Measurements from ENCODE around the gene PEX5L.

Gene PEX5L

GRCh38 chr3:179955286-179955685 lies 81.5 kb downstream of the PEX5L start:
- no peak for DNase-seq

GRCh38 chr3:179953993-179954870 lies 82.5 kb downstream of the PEX5L start:
- no peak for DNase-seq

GRCh38 chr3:179950840-179951239 lies 85.9 kb downstream of the PEX5L start:
- DNase-seq: no peak

DNA sequence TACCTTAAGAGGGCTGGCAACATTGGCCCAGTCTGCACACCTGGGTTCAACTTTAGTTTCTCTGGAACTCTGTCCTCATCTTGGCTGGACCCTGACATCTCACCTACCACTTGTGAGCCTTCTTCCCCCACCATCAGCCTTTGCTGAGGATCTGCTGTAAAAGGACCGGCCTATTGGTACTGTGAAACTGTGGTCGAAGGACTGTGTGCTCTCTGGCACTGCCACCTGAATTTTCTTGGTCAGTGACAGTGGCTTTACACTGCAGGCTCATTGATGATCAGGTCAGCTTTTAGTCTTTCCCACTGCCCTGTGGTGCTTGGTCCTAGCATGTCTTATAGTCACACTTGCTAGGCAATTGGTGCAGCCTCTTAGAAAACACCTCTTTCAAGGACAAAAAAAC lies 86.9 kb downstream of the PEX5L start:
- DNase-seq: no peak

- DNase-seq: no peak
Observed at GRCh38 chr3:179949412-179949811, 87.3 kb downstream of the PEX5L start.

DNA sequence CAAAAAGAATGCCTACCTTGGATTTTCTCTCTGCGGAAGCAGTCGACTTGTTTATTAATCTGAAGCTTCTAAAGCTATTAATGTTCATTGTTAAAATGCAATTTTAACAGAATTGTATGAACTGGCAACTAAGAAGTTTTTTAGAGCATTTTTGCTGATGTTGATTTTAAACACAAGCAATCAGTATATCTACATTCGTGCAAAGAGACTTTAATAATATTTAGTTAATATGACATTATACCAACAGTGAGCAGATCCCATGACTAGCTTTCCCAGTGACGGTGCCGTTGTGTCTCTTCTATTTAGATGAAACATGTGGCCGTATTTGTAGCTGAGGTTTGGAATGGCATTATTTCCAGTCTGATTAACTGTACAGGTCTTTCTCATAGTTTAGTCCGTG lies 88.0 kb downstream of the PEX5L start:
- no peak for DNase-seq

GRCh38 chr3:179945569-179945968 lies 91.2 kb downstream of the PEX5L start:
- DNase-seq: no peak

DNA sequence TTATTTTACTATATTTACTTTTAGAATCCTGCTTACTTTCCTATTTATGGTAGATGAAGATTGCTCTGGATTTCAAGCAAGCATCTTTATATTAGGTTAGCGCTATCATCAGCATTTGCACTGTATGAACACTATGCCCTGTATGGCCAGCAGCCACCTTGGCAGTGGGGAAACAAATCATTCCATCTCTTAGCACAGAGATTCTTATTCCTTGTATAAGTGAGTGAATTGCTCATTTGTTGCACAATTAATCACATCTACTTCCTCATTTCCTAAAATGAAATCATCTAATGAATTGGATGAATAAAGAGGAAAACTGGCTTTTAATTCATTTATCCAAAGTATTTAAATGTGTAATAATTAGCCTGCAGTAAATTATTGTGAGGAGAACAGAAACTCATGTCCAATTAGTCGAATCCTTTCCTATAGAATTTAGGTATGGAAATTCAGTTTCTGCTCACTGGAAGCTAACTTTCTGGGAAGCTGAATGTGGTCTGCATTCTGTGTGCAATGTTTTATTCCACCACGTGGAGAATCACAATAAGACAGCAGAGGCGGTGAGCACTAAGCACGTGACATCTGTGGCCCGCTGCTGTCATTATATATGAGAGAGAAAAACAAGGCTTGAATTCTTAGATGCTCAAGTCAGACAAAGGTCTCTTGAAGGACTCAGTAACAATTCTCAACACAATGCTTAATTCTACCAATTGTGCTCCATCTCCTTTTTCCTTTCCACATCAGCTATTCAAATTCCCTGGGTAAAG lies 93.4 kb downstream of the PEX5L start:
- no peak for DNase-seq

DNA sequence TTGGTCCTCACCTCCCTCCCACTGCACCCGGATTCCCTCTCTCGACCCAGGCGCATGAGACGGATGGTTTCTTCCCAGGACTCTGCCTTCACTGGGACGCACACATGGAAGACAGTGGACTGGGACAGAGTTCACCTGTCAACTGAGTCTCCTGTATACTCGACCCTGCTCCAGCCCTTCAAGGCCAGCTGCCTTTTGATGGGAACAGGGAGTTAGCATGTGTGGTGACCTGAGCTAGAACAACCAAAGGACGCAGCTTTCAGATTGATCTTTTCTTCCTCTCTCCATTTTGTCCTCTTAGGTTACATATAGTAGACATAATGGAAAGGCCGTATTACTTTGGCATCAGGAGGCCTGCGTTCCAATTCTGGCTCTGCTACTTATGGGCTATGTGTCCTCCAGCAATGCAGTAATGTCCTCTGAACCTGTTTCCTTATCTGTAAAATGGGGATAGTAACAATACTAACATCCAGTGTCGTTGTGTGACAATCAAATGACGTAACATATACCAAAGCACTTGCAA lies 94.1 kb downstream of the PEX5L start:
- no peak for DNase-seq

GRCh38 chr3:179935710-179936109 lies 101.0 kb downstream of the PEX5L start:
- no peak for DNase-seq

- DNase-seq: no peak
Observed at GRCh38 chr3:179933914-179934313, 102.8 kb downstream of the PEX5L start.

- DNase-seq: no peak
Observed at GRCh38 chr3:179933080-179933479, 103.7 kb downstream of the PEX5L start.

GRCh38 chr3:179932674-179933073 lies 104.1 kb downstream of the PEX5L start:
- no peak for DNase-seq

DNA sequence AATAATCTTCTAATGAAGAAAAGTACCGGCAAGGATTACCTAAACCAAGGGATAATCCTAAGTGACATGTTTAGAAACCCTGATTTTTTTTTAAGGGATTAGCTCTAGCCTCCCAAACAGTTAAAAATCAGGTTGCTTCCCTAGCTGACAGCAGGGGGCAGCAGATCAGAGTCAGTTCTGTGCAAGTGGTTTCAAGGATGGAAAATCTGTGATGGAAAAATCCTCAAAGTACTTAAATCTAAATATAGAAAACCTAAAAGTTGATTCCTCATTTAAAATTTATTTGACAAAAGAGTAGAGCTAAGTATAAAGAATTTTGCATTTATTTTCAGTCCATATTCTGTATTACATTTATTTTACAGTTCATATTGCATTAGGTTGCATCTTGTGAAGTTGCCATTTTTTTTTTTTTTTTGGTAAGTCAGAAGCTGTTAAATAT lies 107.6 kb downstream of the PEX5L start:
- DNase-seq: peak; percentile 33 to 71

GRCh38 chr3:179927191-179927590 lies 109.5 kb downstream of the PEX5L start:
- no peak for DNase-seq

GRCh38 chr3:179921951-179922350 lies 114.8 kb downstream of the PEX5L start:
- DNase-seq: no peak

DNA sequence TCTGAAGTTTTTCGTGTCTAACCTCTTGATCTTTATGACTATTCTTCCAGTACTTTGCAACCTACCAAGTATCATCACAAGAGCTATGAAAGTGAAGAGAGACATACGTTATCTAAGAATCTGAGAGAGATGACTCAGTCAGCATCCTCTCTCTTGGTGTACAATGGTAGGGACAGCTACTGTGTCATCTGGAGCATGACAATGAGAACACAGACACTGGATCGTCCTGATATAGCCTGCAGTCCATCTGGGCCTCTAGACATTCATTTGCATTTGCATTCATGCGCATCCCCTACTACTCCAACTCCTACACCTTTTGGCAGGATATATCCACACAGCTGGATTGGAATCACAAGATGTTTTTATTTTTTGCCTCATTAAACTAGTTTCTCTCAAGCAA lies 115.2 kb downstream of the PEX5L start:
- DNase-seq: no peak

GRCh38 chr3:179907784-179908482 lies 128.8 kb downstream of the PEX5L start:
- no peak for DNase-seq

DNA sequence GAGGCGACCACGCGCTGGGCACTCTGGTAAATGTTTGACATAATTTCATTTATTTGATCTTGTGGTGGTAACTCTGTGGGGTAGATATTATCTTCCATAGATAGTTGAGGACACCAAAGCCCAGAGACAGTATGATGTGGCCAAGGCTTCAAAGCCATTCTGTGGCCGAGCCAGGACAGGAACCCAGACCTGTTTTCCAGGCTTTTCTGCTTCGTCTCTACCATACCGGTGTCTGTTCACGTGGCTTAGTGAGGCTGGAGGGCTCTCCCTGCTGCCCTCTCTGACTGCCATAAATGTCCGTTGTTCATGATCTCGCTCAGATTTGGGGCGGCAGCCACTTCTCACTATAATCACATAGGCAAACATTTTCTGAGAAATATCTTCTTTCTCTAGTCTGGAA lies 134.7 kb downstream of the PEX5L start:
- no peak for DNase-seq

- DNase-seq: peak in 1 of 2 experiments; percentile 50
Observed at GRCh38 chr3:179898024-179898423, 138.7 kb downstream of the PEX5L start.

DNA sequence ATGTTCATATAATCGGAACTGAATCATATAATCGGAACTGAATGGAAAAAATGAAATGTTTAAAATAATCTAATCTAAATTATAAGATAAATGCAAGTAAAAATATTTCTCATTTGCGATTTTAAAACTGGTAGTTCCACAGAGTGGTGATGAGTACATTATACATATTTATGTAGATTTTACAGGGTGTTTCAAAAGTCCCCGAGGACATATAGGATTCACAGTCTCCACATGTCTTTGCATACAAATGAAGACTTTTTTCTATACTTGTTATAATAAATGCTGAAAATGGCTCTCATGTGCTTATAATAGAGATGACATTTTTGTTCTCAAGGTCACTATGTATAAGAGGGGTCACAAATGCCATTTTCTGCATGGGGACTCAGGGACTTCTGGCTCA lies 139.5 kb downstream of the PEX5L start:
- no peak for DNase-seq

DNA sequence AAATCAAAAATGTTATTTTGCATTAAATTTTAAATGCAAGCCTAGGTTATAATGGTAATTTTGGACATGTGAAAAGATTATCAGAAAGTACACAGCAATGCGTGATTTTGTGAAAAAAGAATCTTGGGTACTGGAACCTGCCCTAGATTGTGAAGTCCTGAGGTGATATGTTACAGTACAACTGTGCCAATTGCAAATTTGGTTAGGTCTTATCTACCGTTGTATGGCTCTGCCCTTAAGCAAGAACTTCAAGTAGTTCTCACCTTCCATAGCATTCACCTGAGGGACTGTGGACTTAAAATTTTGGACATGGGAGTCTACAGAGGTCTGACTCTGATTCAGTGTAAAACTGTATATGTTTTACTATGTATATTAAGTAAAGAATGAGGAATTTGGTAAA lies 140.2 kb downstream of the PEX5L start:
- DNase-seq: no peak

DNA sequence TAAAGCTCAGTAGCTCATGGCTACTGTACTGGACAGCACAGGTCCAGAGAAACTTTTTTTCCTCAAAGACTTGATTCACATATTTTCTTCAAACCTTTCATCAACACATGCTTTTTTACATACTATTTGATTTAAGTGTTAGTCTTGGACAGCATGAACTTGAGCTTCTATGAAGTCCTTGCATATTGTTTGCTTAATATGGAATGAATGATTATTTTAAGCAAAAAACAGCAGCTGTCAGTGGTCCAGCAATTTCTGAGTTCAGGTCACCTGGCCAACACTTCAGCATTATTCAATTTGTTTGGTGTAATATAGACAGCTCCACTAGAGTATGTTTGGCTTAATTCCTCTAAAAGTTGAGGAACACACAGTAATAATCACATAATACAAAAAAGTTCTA lies 141.4 kb downstream of the PEX5L start:
- DNase-seq: no peak

Measured in NCI-H446 (cell line).